Activated B cell treated with CpG ODN at 0.5 μM for 24 hours (primary cell): ENCODE data around the gene GUCD1. TPM values are rescaled to one million over a fixed set of nuclear protein-coding genes. Genes with fewer than 3 reads are reported as not detected.

ENCODE experiments used
- ATAC-seq: fragments of 200-7000 bp; cut with Tn5 transposase; one replicate; pipeline ENCODE4 v1.10.0; 2021; ENCODE audit warnings: low read depth, mild to moderate bottlenecking, moderate library complexity
- CTCF ChIA-PET: fragments of 350-600 bp; sonication (Branson Sonifier 250); formaldehyde crosslinking; loops from one replicate; lab custom pipeline; 2021; ENCODE audit warnings: antibody characterized with exemption; lab: Charles Lee
- POLR2A ChIA-PET: fragments of 350-600 bp; sonication (Branson Sonifier 250); formaldehyde crosslinking; loops from one replicate; lab custom pipeline; 2021; ENCODE audit warnings: antibody characterized with exemption; lab: Charles Lee
- DNase-seq: peaks from one replicate; pipeline ENCODE4 v3.0.0; 2022
- H3K27ac Mint-ChIP-seq: one replicate; pipeline ENCODE4 v1.8.0; 2020; ENCODE audit warnings: mixed read lengths
- H3K27me3 Mint-ChIP-seq: one replicate; pipeline ENCODE4 v1.8.0; 2021; ENCODE audit warnings: mixed read lengths
- H3K36me3 Mint-ChIP-seq: one replicate; pipeline ENCODE4 v1.8.0; 2021; ENCODE audit warnings: low read depth, mixed read lengths
- H3K4me1 Mint-ChIP-seq: one replicate; pipeline ENCODE4 v1.8.0; 2021; ENCODE audit warnings: mixed read lengths
- H3K4me3 Mint-ChIP-seq: one replicate; pipeline ENCODE4 v1.8.0; 2020; ENCODE audit warnings: mild to moderate bottlenecking, mixed read lengths
- H3K9me3 Mint-ChIP-seq: one replicate; pipeline ENCODE4 v1.8.0; 2020; ENCODE audit warnings: mixed read lengths
- intact Hi-C: fragments of 100-400 bp; cut with micrococcal nuclease; formaldehyde crosslinking; loops from one replicate; pipeline ENCODE4 v1.15.1; 2024
- total RNA-seq: library from RNA; stranded (reverse); gene quantifications from 2 replicates; pipeline ENCODE4 v1.2.3, GENCODE V29; 2022
- TF ChIP-seq, protein P1 (sequence below): fragments of 200-600 bp; IDR thresholded peaks from one replicate; pipeline ENCODE4 v1.8.0; 2022; ENCODE audit warnings: antibody characterized with exemption, mild to moderate bottlenecking

The GUCD1 gene
- total RNA-seq, 1 donor from 2014 or later: 141 TPM

DNA sequence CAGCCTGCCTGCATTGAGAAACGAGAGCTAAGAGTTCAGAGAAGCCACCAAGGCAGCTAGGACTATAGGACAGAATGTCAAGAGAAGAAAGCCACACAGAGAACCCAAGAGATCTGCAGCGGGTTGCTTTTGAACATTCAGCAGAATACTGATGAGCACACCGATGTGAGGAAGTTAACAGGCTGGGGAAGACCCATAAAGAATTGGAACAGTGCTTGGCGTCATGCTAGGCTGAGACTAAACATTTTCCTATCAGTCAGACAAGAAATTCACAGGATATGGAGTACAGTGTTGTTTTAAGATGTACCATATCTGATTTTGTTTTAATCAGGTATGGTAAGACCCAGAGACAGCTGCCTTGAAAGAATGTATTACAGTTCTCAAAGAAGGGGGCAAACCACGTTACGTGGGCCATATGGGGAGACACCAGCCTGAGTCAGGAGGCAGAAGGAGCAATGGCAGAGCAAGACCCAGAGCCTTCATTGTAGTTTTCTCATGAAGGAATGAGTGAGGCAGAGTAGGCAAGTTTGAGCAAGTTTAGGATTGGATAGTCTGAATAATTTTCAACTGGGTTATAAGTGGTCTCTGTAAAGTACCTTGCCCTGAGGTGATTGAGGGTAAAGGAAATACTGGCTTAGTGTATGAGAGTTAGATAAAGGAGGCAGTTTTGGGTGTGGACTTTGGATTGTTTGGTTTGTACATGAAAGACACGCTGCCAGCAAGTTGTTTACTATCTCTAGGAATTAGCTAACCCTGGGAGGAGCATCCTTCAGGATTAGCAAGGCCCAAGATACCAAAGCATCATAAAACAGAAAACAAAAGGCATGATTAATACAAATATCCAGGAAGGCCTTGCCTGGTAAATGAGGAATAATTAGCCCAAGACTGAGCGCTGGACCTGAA lies 23.7 kb upstream of the GUCD1 start:
- DNase-seq: no peak
- no peak overlapping the region for H3K27ac Mint-ChIP-seq
- POLR2A ChIA-PET: no interaction called here
- H3K4me1 Mint-ChIP-seq: no peaks in the 10 kb centered on the region
- no peak for ATAC-seq
- CTCF ChIA-PET: no interaction called here
- H3K36me3 Mint-ChIP-seq: peaks cover 31% of the 10 kb centered on the region
- H3K9me3 Mint-ChIP-seq: no peaks in the 10 kb centered on the region
- H3K27me3 Mint-ChIP-seq: no peaks in the 10 kb centered on the region
- intact Hi-C loops: no loop called here
- H3K4me3 Mint-ChIP-seq: no peak overlapping the region
- TF ChIP-seq, protein P1, sequence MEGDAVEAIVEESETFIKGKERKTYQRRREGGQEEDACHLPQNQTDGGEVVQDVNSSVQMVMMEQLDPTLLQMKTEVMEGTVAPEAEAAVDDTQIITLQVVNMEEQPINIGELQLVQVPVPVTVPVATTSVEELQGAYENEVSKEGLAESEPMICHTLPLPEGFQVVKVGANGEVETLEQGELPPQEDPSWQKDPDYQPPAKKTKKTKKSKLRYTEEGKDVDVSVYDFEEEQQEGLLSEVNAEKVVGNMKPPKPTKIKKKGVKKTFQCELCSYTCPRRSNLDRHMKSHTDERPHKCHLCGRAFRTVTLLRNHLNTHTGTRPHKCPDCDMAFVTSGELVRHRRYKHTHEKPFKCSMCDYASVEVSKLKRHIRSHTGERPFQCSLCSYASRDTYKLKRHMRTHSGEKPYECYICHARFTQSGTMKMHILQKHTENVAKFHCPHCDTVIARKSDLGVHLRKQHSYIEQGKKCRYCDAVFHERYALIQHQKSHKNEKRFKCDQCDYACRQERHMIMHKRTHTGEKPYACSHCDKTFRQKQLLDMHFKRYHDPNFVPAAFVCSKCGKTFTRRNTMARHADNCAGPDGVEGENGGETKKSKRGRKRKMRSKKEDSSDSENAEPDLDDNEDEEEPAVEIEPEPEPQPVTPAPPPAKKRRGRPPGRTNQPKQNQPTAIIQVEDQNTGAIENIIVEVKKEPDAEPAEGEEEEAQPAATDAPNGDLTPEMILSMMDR: no peak

DNA sequence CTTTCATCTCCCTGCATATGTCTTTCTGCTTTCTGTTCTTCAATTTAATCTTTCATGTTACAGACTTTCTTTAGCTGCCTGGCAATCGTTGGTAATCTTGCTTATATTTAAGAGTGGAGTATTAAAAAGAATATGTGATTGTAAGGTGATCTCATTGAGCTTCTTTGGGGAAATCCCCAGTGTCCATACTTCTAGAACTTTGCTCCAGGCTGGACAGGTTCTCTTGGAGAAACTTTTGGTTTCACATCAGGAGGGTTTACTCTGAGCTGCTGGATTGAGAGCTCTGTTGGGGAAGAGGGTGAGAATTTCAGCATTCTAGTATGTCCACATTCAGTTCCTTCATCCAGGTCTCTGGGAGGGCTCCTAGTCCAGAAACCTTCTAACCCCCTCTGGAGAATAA lies 21.8 kb upstream of the GUCD1 start:
- CTCF ChIA-PET: no interaction called here
- DNase-seq (no peak), ATAC-seq (no peak)
- H3K27ac Mint-ChIP-seq: no peak overlapping the region
- no peaks in the 10 kb centered on the region for H3K4me1 Mint-ChIP-seq
- H3K4me3 Mint-ChIP-seq: no peak overlapping the region
- H3K9me3 Mint-ChIP-seq: no peaks in the 10 kb centered on the region
- POLR2A ChIA-PET: no interaction called here
- intact Hi-C loops: no loop called here
- TF ChIP-seq, protein P1: no peak
- peaks cover 49% of the 10 kb centered on the region for H3K36me3 Mint-ChIP-seq
- no peaks in the 10 kb centered on the region for H3K27me3 Mint-ChIP-seq

DNA sequence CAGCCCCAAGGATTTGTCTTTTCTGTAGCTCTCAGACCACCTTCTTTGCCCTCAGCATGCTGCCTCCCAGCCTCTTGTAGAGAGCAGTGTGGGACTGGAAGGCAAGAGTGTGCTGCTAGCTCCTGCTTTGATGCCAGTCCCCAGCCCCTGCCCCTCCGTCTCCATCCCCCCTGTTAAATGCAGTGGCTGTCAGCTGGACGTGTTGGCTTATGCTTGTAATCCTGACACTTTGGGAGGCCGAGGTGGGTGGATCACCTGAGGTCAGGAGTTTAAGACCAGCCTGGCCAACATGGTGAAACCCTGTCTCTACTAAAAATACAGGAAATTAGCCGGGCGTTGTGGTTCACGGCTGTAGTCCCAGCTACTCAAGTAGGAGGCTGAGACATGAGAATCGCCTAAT lies 16.3 kb upstream of the GUCD1 start:
- intact Hi-C loops: no loop called here
- ChIA-PET POLR2A (no interaction called here), CTCF (no interaction called here)
- TF ChIP-seq, protein P1: no peak
- H3K36me3 Mint-ChIP-seq: peaks cover 83% of the 10 kb centered on the region
- H3K27me3 Mint-ChIP-seq: no peaks in the 10 kb centered on the region
- DNase-seq (no peak), ATAC-seq (no peak)
- no peaks in the 10 kb centered on the region for H3K4me1 Mint-ChIP-seq
- no peak overlapping the region for H3K4me3 Mint-ChIP-seq
- no peak overlapping the region for H3K27ac Mint-ChIP-seq
- no peaks in the 10 kb centered on the region for H3K9me3 Mint-ChIP-seq

- peaks cover 19% of the 10 kb centered on the region for H3K4me1 Mint-ChIP-seq
- TF ChIP-seq, protein P1: no peak
- no peaks in the 10 kb centered on the region for H3K9me3 Mint-ChIP-seq
- ChIA-PET CTCF (no interaction called here), POLR2A (no interaction called here)
- H3K4me3 Mint-ChIP-seq: no peak overlapping the region
- intact Hi-C loops: no loop called here
- H3K36me3 Mint-ChIP-seq: peaks cover 81% of the 10 kb centered on the region
- DNase-seq (no peak), ATAC-seq (no peak)
- no peaks in the 10 kb centered on the region for H3K27me3 Mint-ChIP-seq
- no peak overlapping the region for H3K27ac Mint-ChIP-seq
Measured at GRCh38 chr22:24567668-24568067, 12.7 kb upstream of the GUCD1 start.

DNA sequence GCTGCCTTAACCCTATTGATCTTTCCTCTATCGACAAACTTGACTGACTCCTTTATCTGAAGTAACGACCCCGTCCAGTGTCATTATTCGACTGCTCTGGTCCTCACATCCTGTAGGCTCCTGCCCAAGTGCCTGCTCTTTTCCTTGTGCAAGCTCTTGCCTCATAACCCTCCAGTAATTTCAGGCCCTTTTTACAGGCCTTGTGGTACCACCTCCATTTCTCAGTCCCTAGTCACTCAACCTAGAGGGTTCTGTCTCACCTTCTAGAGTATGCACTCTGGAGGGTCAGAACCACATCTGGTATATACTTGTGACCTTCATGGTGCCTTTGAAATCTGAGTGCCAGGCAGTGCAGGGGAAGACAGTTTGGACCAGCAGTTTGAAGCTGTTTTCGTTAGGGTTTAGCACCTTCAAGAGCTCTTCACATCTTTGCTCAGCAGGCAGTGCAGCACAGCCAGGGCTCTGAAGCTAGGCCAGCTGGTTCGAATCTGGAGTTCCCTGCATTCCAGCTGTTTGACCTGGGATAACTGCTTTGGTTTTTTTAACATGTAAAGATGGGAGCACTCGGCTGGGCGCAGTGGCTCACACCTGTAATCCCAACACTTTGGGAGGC lies 12.1 kb upstream of the GUCD1 start:
- ATAC-seq (no peak), DNase-seq (no peak)
- H3K36me3 Mint-ChIP-seq: peaks cover 78% of the 10 kb centered on the region
- H3K9me3 Mint-ChIP-seq: no peaks in the 10 kb centered on the region
- intact Hi-C loops: no loop called here
- ChIA-PET POLR2A (no interaction called here), CTCF (no interaction called here)
- peaks cover 21% of the 10 kb centered on the region for H3K4me1 Mint-ChIP-seq
- no peak overlapping the region for H3K27ac Mint-ChIP-seq
- H3K4me3 Mint-ChIP-seq: no peak overlapping the region
- TF ChIP-seq, protein P1: no peak
- H3K27me3 Mint-ChIP-seq: no peaks in the 10 kb centered on the region
